ENCODE data around the gene DDHD1.

DDHD1 gene

GRCh38 chr14:53037016-53037415 lies 116.1 kb downstream of the DDHD1 start:
- no peak for TF ChIP-seq POLR2A (IDR thresholded peaks at IDR 0.05; ENCODE audit: low read depth, low read length)
- TF ChIP-seq TAF1 (IDR thresholded peaks at IDR 0.05; ENCODE audit: low read depth, low read length) = no peak
- no peak for TF ChIP-seq SPI1 (IDR thresholded peaks at IDR 0.05; ENCODE audit: low read depth, low read length)
- TF ChIP-seq PAX5 (IDR thresholded peaks at IDR 0.05; ENCODE audit: insufficient read depth, low read length, severe bottlenecking) = no peak
- no peak for TF ChIP-seq POU2F2 (IDR thresholded peaks at IDR 0.05; ENCODE audit: low read depth, low read length)
- TF ChIP-seq POLR2AphosphoS5 (IDR thresholded peaks at IDR 0.05; ENCODE audit: low read depth, low read length) = no peak
- no peak for FAIRE-seq

GRCh38 chr14:53035336-53036210 lies 117.5 kb downstream of the DDHD1 start:
- TF ChIP-seq SPI1 (IDR thresholded peaks at IDR 0.05; ENCODE audit: low read depth, low read length) = no peak
- TF ChIP-seq POLR2AphosphoS5 (IDR thresholded peaks at IDR 0.05; ENCODE audit: low read depth, low read length) = no peak
- no peak for TF ChIP-seq POLR2A (IDR thresholded peaks at IDR 0.05; ENCODE audit: low read depth, low read length)
- no peak for TF ChIP-seq POU2F2 (IDR thresholded peaks at IDR 0.05; ENCODE audit: low read depth, low read length)
- TF ChIP-seq TAF1 (IDR thresholded peaks at IDR 0.05; ENCODE audit: low read depth, low read length) = no peak
- no peak for TF ChIP-seq PAX5 (IDR thresholded peaks at IDR 0.05; ENCODE audit: insufficient read depth, low read length, severe bottlenecking)
- FAIRE-seq = no peak
- DNase-seq (ENCODE audit: insufficient read length, low spot score) = no peak

More at GRCh38 chr14:53037016-53037415, 116.1 kb downstream of the DDHD1 start:
- DNase-seq (ENCODE audit: insufficient read length, low spot score) = no peak

GRCh38 chr14:53034688-53035230 lies 118.4 kb downstream of the DDHD1 start:
- TF ChIP-seq SPI1 (IDR thresholded peaks at IDR 0.05; ENCODE audit: low read depth, low read length) (peak; percentile 72), POU2F2 (IDR thresholded peaks at IDR 0.05; ENCODE audit: low read depth, low read length) (no peak)
- DNase-seq (ENCODE audit: insufficient read length, low spot score) (no peak), FAIRE-seq (no peak)

- DNase-seq (ENCODE audit: insufficient read length, low spot score) (no peak), FAIRE-seq (no peak)
- TF ChIP-seq PAX5 (IDR thresholded peaks at IDR 0.05; ENCODE audit: insufficient read depth, low read length, severe bottlenecking) (no peak), POU2F2 (IDR thresholded peaks at IDR 0.05; ENCODE audit: low read depth, low read length) (no peak), POLR2A (IDR thresholded peaks at IDR 0.05; ENCODE audit: low read depth, low read length) (no peak), POLR2AphosphoS5 (IDR thresholded peaks at IDR 0.05; ENCODE audit: low read depth, low read length) (no peak), TAF1 (IDR thresholded peaks at IDR 0.05; ENCODE audit: low read depth, low read length) (no peak), SPI1 (IDR thresholded peaks at IDR 0.05; ENCODE audit: low read depth, low read length) (no peak)
Measured at GRCh38 chr14:53034036-53034435, 119.1 kb downstream of the DDHD1 start.

- TF ChIP-seq POLR2AphosphoS5 (IDR thresholded peaks at IDR 0.05; ENCODE audit: low read depth, low read length) = no peak
- no peak for TF ChIP-seq SPI1 (IDR thresholded peaks at IDR 0.05; ENCODE audit: low read depth, low read length)
- TF ChIP-seq TAF1 (IDR thresholded peaks at IDR 0.05; ENCODE audit: low read depth, low read length) = no peak
- no peak for TF ChIP-seq POU2F2 (IDR thresholded peaks at IDR 0.05; ENCODE audit: low read depth, low read length)
- TF ChIP-seq PAX5 (IDR thresholded peaks at IDR 0.05; ENCODE audit: insufficient read depth, low read length, severe bottlenecking) = no peak
- no peak for TF ChIP-seq POLR2A (IDR thresholded peaks at IDR 0.05; ENCODE audit: low read depth, low read length)
- DNase-seq (ENCODE audit: insufficient read length, low spot score) (no peak), FAIRE-seq (no peak)
Measured at GRCh38 chr14:53032838-53033390, 120.2 kb downstream of the DDHD1 start.

GRCh38 chr14:53032161-53032803 lies 120.8 kb downstream of the DDHD1 start:
- DNase-seq (ENCODE audit: insufficient read length, low spot score) (no peak), FAIRE-seq (no peak)
- no peak for TF ChIP-seq TAF1 (IDR thresholded peaks at IDR 0.05; ENCODE audit: low read depth, low read length)
- TF ChIP-seq SPI1 (IDR thresholded peaks at IDR 0.05; ENCODE audit: low read depth, low read length) = no peak
- TF ChIP-seq POU2F2 (IDR thresholded peaks at IDR 0.05; ENCODE audit: low read depth, low read length) = no peak
- TF ChIP-seq POLR2AphosphoS5 (IDR thresholded peaks at IDR 0.05; ENCODE audit: low read depth, low read length) = no peak
- TF ChIP-seq PAX5 (IDR thresholded peaks at IDR 0.05; ENCODE audit: insufficient read depth, low read length, severe bottlenecking) = no peak
- TF ChIP-seq POLR2A (IDR thresholded peaks at IDR 0.05; ENCODE audit: low read depth, low read length) = no peak

GRCh38 chr14:53027562-53027961 lies 125.6 kb downstream of the DDHD1 start:
- DNase-seq (ENCODE audit: insufficient read length, low spot score) (no peak), FAIRE-seq (no peak)
- TF ChIP-seq POLR2A (IDR thresholded peaks at IDR 0.05; ENCODE audit: low read depth, low read length) (no peak), POLR2AphosphoS5 (IDR thresholded peaks at IDR 0.05; ENCODE audit: low read depth, low read length) (no peak), POU2F2 (IDR thresholded peaks at IDR 0.05; ENCODE audit: low read depth, low read length) (no peak), TAF1 (IDR thresholded peaks at IDR 0.05; ENCODE audit: low read depth, low read length) (no peak), PAX5 (IDR thresholded peaks at IDR 0.05; ENCODE audit: insufficient read depth, low read length, severe bottlenecking) (no peak), SPI1 (IDR thresholded peaks at IDR 0.05; ENCODE audit: low read depth, low read length) (no peak)

GRCh38 chr14:53027041-53027440 lies 126.1 kb downstream of the DDHD1 start:
- DNase-seq (ENCODE audit: insufficient read length, low spot score) (no peak), FAIRE-seq (no peak)
- TF ChIP-seq POLR2A (IDR thresholded peaks at IDR 0.05; ENCODE audit: low read depth, low read length) = no peak
- TF ChIP-seq POLR2AphosphoS5 (IDR thresholded peaks at IDR 0.05; ENCODE audit: low read depth, low read length) = no peak
- TF ChIP-seq SPI1 (IDR thresholded peaks at IDR 0.05; ENCODE audit: low read depth, low read length) = no peak
- TF ChIP-seq POU2F2 (IDR thresholded peaks at IDR 0.05; ENCODE audit: low read depth, low read length) = no peak
- no peak for TF ChIP-seq TAF1 (IDR thresholded peaks at IDR 0.05; ENCODE audit: low read depth, low read length)
- TF ChIP-seq PAX5 (IDR thresholded peaks at IDR 0.05; ENCODE audit: insufficient read depth, low read length, severe bottlenecking) = no peak

- DNase-seq (ENCODE audit: insufficient read length, low spot score) = no peak
- no peak for FAIRE-seq
- TF ChIP-seq SPI1 (IDR thresholded peaks at IDR 0.05; ENCODE audit: low read depth, low read length) = no peak
- TF ChIP-seq PAX5 (IDR thresholded peaks at IDR 0.05; ENCODE audit: insufficient read depth, low read length, severe bottlenecking) = no peak
- TF ChIP-seq POLR2AphosphoS5 (IDR thresholded peaks at IDR 0.05; ENCODE audit: low read depth, low read length) = no peak
- TF ChIP-seq TAF1 (IDR thresholded peaks at IDR 0.05; ENCODE audit: low read depth, low read length) = no peak
- no peak for TF ChIP-seq POU2F2 (IDR thresholded peaks at IDR 0.05; ENCODE audit: low read depth, low read length)
- TF ChIP-seq POLR2A (IDR thresholded peaks at IDR 0.05; ENCODE audit: low read depth, low read length) = no peak
Measured at GRCh38 chr14:53023325-53023724, 129.8 kb downstream of the DDHD1 start.

Measured in GM12891 (cell line).